Glutamatergic neuron (in vitro differentiated cells): Measurements from ENCODE around the gene CSTF1. TPM values are rescaled to one million over a fixed set of nuclear protein-coding genes. Genes with fewer than 3 reads are reported as not detected.

ENCODE experiments used
- DNase-seq: peaks from one replicate; pipeline ENCODE4 v3.0.0; 2022
- H3K27ac Mint-ChIP-seq: one replicate; pipeline ENCODE4 v1.8.0; 2020; ENCODE audit warnings: mild to moderate bottlenecking, mixed read lengths, inconsistent platforms; ENCODE audit not compliant: unreplicated experiment
- H3K27me3 Mint-ChIP-seq: one replicate; pipeline ENCODE4 v1.8.0; 2020; ENCODE audit warnings: mild to moderate bottlenecking, moderate library complexity, mixed read lengths, inconsistent platforms; ENCODE audit not compliant: unreplicated experiment
- H3K36me3 Mint-ChIP-seq: one replicate; pipeline ENCODE4 v1.8.0; 2020; ENCODE audit warnings: mild to moderate bottlenecking, mixed read lengths, inconsistent platforms; ENCODE audit not compliant: unreplicated experiment
- H3K4me1 Mint-ChIP-seq: one replicate; pipeline ENCODE4 v1.8.0; 2020; ENCODE audit warnings: mild to moderate bottlenecking, low read depth, mixed read lengths, inconsistent platforms; ENCODE audit not compliant: unreplicated experiment
- H3K4me3 Mint-ChIP-seq: one replicate; pipeline ENCODE4 v1.8.0; 2020; ENCODE audit warnings: mild to moderate bottlenecking, mixed read lengths, inconsistent platforms; ENCODE audit not compliant: unreplicated experiment
- H3K9me3 Mint-ChIP-seq: one replicate; pipeline ENCODE4 v1.8.0; 2020; ENCODE audit warnings: mild to moderate bottlenecking, moderate library complexity, mixed read lengths, inconsistent platforms; ENCODE audit not compliant: unreplicated experiment
- total RNA-seq: library from RNA; stranded (reverse); fragmentation: NEBNext Ultra II Directional; extraction: Animal tissue kit (Norgen Biotek cat#: 25700); gene quantifications from one replicate; pipeline ENCODE4 v1.2.1, GENCODE V29; 2021; ENCODE audit not compliant: unreplicated experiment
- TF ChIP-seq, protein P1 (sequence below): fragments of 200-600 bp; sonication (generic); IDR thresholded peaks from one replicate; pipeline ENCODE4 v1.5.0; 2021; ENCODE audit not compliant: partially characterized antibody, unreplicated experiment

Gene CSTF1
- total RNA-seq, 1 donor from 2014 or later: 25.6 TPM

DNA sequence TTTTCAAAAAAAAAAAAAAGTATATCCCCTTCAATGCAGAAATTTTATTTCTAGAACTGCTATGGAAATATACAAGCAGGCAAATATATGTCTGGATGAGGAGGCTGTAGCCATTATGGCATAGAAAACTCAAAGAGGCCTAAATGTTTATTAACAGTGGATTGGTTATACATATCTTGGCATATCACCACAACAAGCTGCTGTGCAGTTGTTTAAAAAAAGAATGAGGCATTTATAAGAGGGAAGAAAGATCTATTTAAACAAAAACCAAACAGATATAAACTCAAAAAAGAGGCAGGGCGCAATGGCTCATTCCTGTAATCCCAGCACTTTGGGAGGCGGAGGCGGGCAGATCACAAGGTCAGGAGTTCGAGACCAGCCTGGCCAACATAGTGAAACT is 45.8 kb downstream of the CSTF1 start:
- H3K4me3 Mint-ChIP-seq: no peak overlapping the region
- TF ChIP-seq, protein P1, sequence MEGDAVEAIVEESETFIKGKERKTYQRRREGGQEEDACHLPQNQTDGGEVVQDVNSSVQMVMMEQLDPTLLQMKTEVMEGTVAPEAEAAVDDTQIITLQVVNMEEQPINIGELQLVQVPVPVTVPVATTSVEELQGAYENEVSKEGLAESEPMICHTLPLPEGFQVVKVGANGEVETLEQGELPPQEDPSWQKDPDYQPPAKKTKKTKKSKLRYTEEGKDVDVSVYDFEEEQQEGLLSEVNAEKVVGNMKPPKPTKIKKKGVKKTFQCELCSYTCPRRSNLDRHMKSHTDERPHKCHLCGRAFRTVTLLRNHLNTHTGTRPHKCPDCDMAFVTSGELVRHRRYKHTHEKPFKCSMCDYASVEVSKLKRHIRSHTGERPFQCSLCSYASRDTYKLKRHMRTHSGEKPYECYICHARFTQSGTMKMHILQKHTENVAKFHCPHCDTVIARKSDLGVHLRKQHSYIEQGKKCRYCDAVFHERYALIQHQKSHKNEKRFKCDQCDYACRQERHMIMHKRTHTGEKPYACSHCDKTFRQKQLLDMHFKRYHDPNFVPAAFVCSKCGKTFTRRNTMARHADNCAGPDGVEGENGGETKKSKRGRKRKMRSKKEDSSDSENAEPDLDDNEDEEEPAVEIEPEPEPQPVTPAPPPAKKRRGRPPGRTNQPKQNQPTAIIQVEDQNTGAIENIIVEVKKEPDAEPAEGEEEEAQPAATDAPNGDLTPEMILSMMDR: no peak
- H3K27ac Mint-ChIP-seq: no peak overlapping the region
- no peak for DNase-seq
- H3K36me3 Mint-ChIP-seq: no peaks in the 10 kb centered on the region
- no peaks in the 10 kb centered on the region for H3K9me3 Mint-ChIP-seq
- no peaks in the 10 kb centered on the region for H3K4me1 Mint-ChIP-seq
- H3K27me3 Mint-ChIP-seq: peaks cover 3% of the 10 kb centered on the region

DNA sequence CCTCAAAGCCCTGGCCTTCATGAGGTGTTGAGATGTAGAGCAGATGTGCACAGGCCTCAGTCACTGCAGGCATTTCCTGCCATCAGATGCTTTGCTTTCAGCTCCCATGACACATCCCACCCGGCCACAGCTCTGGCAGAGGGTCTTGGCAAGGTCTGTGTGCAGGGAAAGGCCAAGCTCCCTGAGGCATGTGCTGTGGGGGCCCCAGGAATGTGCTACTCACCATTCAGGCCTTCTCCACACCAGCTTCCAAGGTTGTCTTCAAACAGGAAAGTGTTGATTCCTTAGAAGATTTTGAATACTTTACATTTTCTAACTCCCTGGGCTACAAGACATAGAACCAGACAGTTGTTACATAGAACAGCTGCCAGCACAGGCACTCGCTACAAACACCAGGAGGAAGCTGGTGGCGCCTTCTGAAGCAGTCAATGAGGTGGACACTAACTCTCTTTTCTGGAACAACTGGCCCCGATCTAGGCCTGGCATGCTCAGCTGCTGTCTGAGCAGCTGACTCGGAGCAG is 47.4 kb downstream of the CSTF1 start:
- Mint-ChIP-seq H3K36me3 (no peaks in the 10 kb centered on the region), H3K4me3 (no peak overlapping the region), H3K27me3 (peaks cover 3% of the 10 kb centered on the region), H3K4me1 (no peaks in the 10 kb centered on the region), H3K27ac (no peak overlapping the region), H3K9me3 (no peaks in the 10 kb centered on the region)
- no peak for DNase-seq
- TF ChIP-seq, protein P1: no peak

DNA sequence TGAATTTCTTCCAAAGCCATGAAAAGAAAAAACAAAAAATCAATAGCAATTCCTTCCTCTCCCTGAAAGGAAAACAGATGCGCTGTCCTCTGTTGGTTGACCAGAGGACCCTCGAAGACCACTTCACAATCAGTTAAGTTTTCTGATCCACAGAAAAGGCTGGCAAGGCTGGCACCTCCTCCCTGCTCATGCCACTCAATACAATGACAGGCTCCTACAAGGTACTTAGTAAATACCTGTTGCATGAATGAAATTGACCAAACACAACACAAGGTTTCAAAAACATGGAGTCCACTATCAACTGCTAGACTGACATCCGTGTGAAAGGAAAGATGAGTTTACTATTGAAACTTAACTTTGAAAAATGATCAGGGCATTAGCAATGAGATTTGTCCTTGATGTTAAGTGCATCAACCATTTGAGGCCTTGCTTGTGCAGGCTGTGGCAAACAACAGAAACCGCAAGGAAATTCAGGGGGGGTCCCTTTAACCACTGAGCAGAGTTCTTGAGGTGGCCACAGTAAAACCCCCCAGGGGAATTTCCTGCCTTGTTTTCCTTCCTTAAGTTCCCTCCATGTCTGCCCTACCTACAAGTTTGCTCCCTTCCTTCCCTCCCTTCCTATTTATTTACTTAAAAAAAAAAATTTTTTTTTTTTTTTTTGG is 48.0 kb downstream of the CSTF1 start:
- no peak overlapping the region for H3K4me3 Mint-ChIP-seq
- no peak overlapping the region for H3K27ac Mint-ChIP-seq

DNA sequence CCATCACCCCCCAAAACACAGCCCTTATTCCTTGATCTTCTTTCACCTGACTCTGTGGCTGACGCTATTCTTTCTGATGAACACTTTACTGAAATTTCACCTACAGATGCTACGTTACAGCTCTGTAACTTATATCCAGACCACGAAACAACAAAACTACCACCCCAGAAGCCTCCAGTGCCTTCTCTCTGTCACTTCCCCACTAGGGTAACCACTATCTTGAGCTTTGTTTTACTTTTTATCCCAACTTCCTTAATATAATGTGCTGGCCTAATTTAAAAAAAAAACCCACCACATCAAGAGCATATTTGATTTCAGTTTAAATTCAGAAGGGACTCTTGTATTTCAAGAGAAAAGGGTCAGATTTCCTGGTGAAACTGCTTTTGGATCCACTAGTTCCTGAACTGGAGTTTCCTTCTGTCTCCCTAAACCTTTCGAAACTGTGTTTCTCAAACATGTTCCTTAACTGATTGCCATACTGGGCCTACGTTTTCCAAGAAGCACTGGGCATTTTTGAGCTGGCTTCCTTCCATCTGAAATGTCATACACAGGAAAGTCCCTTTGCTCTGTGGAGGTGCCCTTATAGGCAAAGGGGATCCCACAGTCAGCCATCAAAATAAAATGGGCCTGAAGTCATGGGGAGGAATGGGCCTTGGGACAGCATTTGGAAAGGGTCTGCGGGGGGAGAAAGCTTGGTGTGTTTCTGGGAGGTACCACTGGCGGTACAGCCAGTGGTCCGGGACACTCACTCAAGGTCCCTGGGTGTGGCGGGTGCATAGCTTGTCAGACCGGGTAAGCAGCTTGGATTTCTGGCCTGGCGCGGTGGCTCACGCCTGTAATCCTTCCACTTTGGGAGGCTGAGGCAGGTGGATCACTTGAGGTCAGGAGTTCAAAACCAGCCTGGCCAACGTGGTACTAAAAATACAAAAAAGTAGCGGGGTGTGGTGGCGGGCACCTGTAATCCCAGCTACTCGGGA is 50.2 kb downstream of the CSTF1 start:
- Mint-ChIP-seq H3K4me3 (no peak overlapping the region), H3K9me3 (no peaks in the 10 kb centered on the region), H3K27ac (no peak overlapping the region), H3K36me3 (no peaks in the 10 kb centered on the region), H3K4me1 (no peaks in the 10 kb centered on the region), H3K27me3 (no peaks in the 10 kb centered on the region)
- TF ChIP-seq, protein P1: no peak
- no peak for DNase-seq

More for the DNA sequence above, 48.0 kb downstream of the CSTF1 start:
- no peaks in the 10 kb centered on the region for H3K36me3 Mint-ChIP-seq
- DNase-seq: no peak
- peaks cover 3% of the 10 kb centered on the region for H3K27me3 Mint-ChIP-seq
- no peaks in the 10 kb centered on the region for H3K9me3 Mint-ChIP-seq
- TF ChIP-seq, protein P1: no peak
- H3K4me1 Mint-ChIP-seq: no peaks in the 10 kb centered on the region
